Activated T-cell treated with anti-CD3 and anti-CD28 coated beads for 1 hour (primary cell): Measurements from ENCODE around the gene PSMB7.
"Not testable (repeated sequence)": the region's sequence is repeated elsewhere in the genome, so short reads cannot be mapped to it uniquely, and the experiment has no call there.

ENCODE experiments used
- DNase-seq: peaks from one replicate; pipeline ENCODE4 v3.0.0-alpha.2; 2020; ENCODE audit warnings: low read depth

Gene PSMB7

GRCh38 chr9:124442826-124443225, 27.6 kb upstream of the PSMB7 start:
- DNase-seq: no peak

GRCh38 chr9:124442379-124442778, 27.1 kb upstream of the PSMB7 start:
- DNase-seq: no peak

- DNase-seq: no peak
These were observed 26.0 kb upstream of the PSMB7 start for GRCh38 chr9:124441291-124441690.

GRCh38 chr9:124440786-124441185, 25.5 kb upstream of the PSMB7 start:
- no peak for DNase-seq

GRCh38 chr9:124439686-124440243, 24.5 kb upstream of the PSMB7 start:
- DNase-seq: no peak

- DNase-seq: no peak
These were observed 23.8 kb upstream of the PSMB7 start for GRCh38 chr9:124439086-124439485.

GRCh38 chr9:124438091-124438490, 22.8 kb upstream of the PSMB7 start:
- no peak for DNase-seq

- no peak for DNase-seq
These were observed 21.8 kb upstream of the PSMB7 start for GRCh38 chr9:124437086-124437485.

GRCh38 chr9:124436320-124436719, 21.1 kb upstream of the PSMB7 start:
- DNase-seq: no peak

GRCh38 chr9:124429530-124429867, 14.3 kb upstream of the PSMB7 start:
- no peak for DNase-seq

- DNase-seq: no peak
These were observed 13.7 kb upstream of the PSMB7 start for GRCh38 chr9:124428751-124429529.

- DNase-seq: no peak
These were observed 12.0 kb upstream of the PSMB7 start for GRCh38 chr9:124427281-124427680.

- DNase-seq: no peak
These were observed 11.1 kb upstream of the PSMB7 start for GRCh38 chr9:124426361-124426760.

GRCh38 chr9:124425733-124426132, 10.5 kb upstream of the PSMB7 start:
- DNase-seq: not testable (repeated sequence)

- no peak for DNase-seq
These were observed 8.3 kb upstream of the PSMB7 start for GRCh38 chr9:124423591-124423990.

- no peak for DNase-seq
These were observed 7.9 kb upstream of the PSMB7 start for GRCh38 chr9:124423155-124423554.

- DNase-seq: no peak
These were observed 5.8 kb upstream of the PSMB7 start for GRCh38 chr9:124420991-124421543.

GRCh38 chr9:124419832-124420489, 4.7 kb upstream of the PSMB7 start:
- no peak for DNase-seq

GRCh38 chr9:124415852-124416484, 726 bp upstream of the PSMB7 start:
- DNase-seq: no peak

- no peak for DNase-seq
These were observed 630 bp downstream of the PSMB7 start for GRCh38 chr9:124414612-124415011.

- DNase-seq: no peak
These were observed 3.0 kb downstream of the PSMB7 start for GRCh38 chr9:124412228-124412575.

GRCh38 chr9:124411514-124412227, 3.6 kb downstream of the PSMB7 start:
- no peak for DNase-seq
